ENCODE results near the gene NOS3.

DNA sequence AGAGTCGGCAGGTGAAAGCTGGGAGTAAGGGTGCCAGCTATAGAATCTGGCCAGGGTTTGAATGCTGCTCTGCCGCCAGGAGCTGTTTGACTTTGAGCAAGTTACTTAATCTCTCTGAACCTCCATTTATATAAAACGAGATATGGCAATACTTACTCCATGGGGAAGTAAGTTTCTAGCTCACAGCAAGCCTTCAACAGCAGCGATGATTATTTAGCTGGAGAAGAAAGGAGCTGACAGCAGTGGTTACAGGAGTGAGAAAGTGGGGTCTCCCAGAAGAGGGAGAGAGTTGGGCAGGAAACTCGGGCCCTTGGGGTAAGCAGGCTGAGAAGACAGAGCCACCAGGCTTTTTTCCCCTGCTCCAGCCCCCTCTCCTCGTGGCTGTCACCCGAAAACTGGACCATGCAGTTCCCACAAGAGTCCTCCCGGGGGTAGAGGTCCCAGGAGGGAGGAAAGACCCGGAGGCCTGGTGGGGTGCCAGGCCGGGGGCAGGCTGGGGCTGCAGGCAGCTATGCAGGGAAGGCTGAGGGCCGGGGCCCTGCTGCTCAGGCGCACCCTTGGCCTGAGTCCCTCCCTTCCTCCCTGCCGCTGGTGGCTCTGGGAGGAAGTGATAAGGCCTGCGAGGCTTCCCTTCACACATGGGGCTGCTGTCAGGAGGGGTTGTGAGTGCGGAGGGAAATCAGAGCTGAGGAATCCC, 3.5 kb downstream of the NOS3 start:
- no peak for TF ChIP-seq ZNF274 (IDR thresholded peaks at IDR 0.05; ENCODE audit: low read depth, low read length)
- TF ChIP-seq YY1 (IDR thresholded peaks at IDR 0.05; ENCODE audit: insufficient read depth, insufficient read length), result no peak
- no peak for TF ChIP-seq SUZ12 (IDR thresholded peaks at IDR 0.05; ENCODE audit: extremely low read depth, insufficient read depth, insufficient read length)
